ENCODE measurements around the gene ABHD12B. TPM values are rescaled to one million over a fixed set of nuclear protein-coding genes. Genes with fewer than 3 reads are reported as not detected.

ABHD12B gene, protein sequence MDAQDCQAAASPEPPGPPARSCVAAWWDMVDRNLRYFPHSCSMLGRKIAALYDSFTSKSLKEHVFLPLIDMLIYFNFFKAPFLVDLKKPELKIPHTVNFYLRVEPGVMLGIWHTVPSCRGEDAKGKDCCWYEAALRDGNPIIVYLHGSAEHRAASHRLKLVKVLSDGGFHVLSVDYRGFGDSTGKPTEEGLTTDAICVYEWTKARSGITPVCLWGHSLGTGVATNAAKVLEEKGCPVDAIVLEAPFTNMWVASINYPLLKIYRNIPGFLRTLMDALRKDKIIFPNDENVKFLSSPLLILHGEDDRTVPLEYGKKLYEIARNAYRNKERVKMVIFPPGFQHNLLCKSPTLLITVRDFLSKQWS
- not detected in 2 replicates for total RNA-seq

DNA sequence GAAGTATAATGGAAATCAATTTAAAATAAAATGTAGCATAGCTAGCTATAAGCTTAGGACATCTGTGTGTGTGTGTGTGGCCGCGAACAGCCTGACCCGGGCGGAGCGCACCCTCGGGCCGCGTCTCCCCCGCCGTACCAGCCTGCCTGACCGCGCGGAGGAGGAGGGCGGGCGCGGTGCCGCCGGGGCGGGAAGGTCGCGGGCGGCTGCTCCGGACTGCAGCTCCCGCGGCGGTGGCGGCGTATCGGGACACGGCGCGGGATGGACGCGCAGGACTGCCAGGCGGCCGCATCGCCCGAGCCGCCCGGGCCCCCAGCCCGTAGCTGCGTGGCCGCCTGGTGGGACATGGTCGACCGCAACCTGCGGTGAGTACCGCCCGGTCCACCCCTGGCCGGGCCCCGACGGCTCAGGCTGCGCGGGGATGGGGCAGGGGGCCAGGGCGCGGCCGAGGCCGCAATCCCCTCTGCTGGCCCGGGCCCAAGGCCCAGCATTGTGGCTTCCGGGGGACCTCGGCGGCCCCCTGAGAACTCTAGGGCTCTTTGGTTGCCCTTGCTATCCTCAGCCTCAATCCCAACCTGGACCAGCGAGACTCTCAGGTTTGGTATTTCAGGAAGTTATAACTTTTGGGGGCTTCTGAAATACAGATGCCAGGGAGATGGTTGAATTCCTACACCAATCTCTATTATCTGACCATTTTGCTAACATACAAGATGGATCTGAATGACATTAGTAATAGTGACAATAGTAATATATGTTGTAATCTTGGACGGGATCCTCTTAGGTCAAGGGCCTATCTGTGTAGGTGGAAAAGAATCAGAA lies at the start of gene ABHD12B:
Gene ABHD12B, plus strand, starts transcription at position 140 of the 819 bp plus-strand sequence. Its CDS starts 122 bp downstream, at position 262.

DNA sequence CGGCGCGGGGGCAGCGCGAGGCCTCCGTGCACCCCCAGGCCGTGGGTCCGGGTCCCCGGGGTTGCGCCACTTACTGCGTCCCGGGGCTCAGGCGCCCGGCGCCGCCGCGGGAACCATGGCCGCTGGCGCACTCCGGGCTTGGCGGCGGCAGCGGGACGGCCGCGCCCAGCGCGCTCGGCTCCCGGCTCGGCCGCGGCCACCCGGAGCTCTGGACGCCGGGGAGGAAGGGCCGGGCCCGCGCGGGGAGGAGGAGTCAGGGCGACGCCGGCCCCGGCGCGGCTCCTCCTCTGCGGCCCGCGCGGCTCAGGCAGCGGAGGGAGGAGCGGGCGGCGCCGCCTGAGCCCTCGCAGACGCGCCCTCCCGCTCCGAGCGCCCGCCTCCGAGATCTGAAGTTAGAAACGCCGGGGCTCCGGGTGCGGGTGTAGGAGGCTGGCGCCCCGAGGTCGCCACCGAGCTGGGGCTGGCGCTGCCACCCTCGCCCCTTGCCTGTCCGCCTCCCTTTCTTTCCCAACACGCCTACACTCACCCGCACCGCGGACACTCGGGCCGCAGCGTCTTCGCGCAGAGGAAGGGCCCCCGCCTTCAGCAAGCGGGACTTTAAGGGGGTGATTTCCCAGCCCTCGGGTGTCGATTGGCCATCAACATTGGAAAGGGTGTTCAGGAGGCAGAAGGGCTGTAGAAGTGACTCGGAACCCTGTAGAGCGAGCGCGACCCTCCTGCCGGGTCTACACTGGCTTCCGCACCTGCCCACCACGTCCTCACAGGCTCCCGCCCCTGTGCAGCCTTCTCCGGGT lies 40.7 kb upstream of the ABHD12B start, which contains the start of gene NIN:
Gene NIN, minus strand, starts transcription at position 231 of the 794 bp plus-strand sequence. CDS start 9,106 bp downstream, outside the sequence.

DNA sequence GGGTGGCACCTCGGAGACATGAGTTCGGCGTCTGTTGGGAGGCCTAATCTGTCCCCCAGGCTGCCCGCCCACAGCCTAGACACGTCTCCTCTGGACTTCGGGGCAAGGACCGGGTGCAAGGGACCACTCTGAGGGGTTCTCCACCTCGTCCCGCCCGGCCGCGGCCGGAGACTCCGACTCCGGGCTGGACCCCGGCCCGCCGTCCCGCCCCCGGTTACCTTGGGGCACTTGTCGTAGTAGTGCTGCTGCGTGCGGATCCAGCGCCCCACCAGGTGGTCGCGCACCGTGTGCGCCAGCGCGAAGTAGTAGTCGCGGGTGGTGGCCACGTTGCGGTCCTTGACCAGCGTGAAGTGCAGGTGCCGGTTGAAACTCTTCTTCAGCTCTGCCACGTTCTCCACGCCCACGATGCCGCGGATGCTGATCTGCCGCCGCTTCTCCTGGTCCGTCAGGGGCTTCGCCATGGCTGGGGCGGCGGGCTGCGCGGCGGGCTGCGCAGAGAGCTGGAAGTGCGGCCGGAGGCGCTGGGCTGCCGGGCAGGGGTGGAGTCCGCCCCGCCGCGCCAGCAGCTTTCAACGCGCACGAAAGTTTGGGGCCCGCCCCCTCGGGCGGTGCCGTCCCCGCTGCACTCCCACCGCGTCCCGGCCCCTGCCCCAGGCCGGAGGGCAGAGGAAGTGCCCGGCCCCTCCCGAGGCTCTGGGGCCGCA lies 72.2 kb downstream of the ABHD12B start, which contains the start of gene PYGL:
Gene PYGL, minus strand, starts transcription at position 541 of the 704 bp plus-strand sequence. Its CDS starts 80 bp downstream, at position 461.

Other genes with a start within 250 kb of the ABHD12B start
- 24.7 and 34.1 TPM in 2 replicates for gene SAV1, start 203.7 kb upstream of the ABHD12B start, total RNA-seq
- 48.7 and 58.8 TPM in 2 replicates for gene NIN, start 40.9 kb upstream of the ABHD12B start, total RNA-seq
- 85.3 and 114 TPM in 2 replicates for gene PYGL, start 72.4 kb downstream of the ABHD12B start, total RNA-seq
- gene TRIM9, start 223.1 kb downstream of the ABHD12B start, total RNA-seq: 0.62 and 0.77 TPM in 2 replicates